BE2C (cell line): ENCODE measurements around the gene BCL2L13.
"Not testable (repeated sequence)": the region's sequence is repeated elsewhere in the genome, so short reads cannot be mapped to it uniquely, and the experiment has no call there.

Source experiments
- DNase-seq: peaks from one replicate; pipeline ENCODE4 v3.0.0-alpha.2; 2020
- H3K27me3 ChIP-seq: fragments of 250-450 bp; sonication (Bioruptor Pico); 2 replicates; pipeline ENCODE4 v1.5.1; 2020; ENCODE audit warnings: mild to moderate bottlenecking
- H3K36me3 ChIP-seq: fragments of 250-450 bp; sonication (Bioruptor Pico); 2 replicates; pipeline ENCODE4 v1.5.1; 2020; ENCODE audit warnings: mild to moderate bottlenecking
- H3K4me1 ChIP-seq: fragments of 250-450 bp; sonication (Bioruptor Pico); 2 replicates; pipeline ENCODE4 v1.5.1; 2020
- H3K4me3 ChIP-seq: 2 replicates; pipeline ENCODE4 v1.5.1; 2011; ENCODE audit warnings: low read depth, low read length
- H3K9me3 ChIP-seq: fragments of 250-450 bp; sonication (Bioruptor Pico); 2 replicates; pipeline ENCODE4 v1.5.1; 2020
- CTCF ChIP-seq: IDR thresholded peaks from 2 replicates; pipeline ENCODE4 v1.5.1; 2012; ENCODE audit warnings: mild to moderate bottlenecking, low read depth, low read length

The BCL2L13 gene

GRCh38 chr22:17761138-17761488 lies 122.6 kb downstream of the BCL2L13 start:
- no peak for DNase-seq
- Histone ChIP-seq H3K9me3 (no peaks in the 10 kb centered on the region), H3K4me1 (peaks cover 5% of the 10 kb centered on the region), H3K36me3 (no peaks in the 10 kb centered on the region), H3K4me3 (no peak overlapping the region), H3K27me3 (no peaks in the 10 kb centered on the region)
- TF ChIP-seq CTCF: no peak

GRCh38 chr22:17763442-17763841 lies 124.9 kb downstream of the BCL2L13 start:
- not testable (repeated sequence) for H3K4me1 ChIP-seq, H3K27me3 ChIP-seq, H3K9me3 ChIP-seq, DNase-seq, H3K4me3 ChIP-seq, H3K36me3 ChIP-seq

GRCh38 chr22:17764036-17764435 lies 125.5 kb downstream of the BCL2L13 start:
- no peaks in the 10 kb centered on the region for H3K27me3 ChIP-seq

GRCh38 chr22:17764852-17765251 lies 126.3 kb downstream of the BCL2L13 start:
- DNase-seq, H3K9me3 ChIP-seq, H3K4me3 ChIP-seq, H3K4me1 ChIP-seq, H3K27me3 ChIP-seq, H3K36me3 ChIP-seq: not testable (repeated sequence)

More at GRCh38 chr22:17764036-17764435, 125.5 kb downstream of the BCL2L13 start:
- Histone ChIP-seq H3K4me1 (peaks cover 5% of the 10 kb centered on the region), H3K36me3 (no peaks in the 10 kb centered on the region), H3K4me3 (no peak overlapping the region), H3K9me3 (no peaks in the 10 kb centered on the region)
- no peak for DNase-seq
- TF ChIP-seq CTCF: no peak

- Histone ChIP-seq H3K9me3 (no peaks in the 10 kb centered on the region), H3K36me3 (peaks cover 4% of the 10 kb centered on the region; the same call in 1 of the 2 replicates), H3K4me3 (no peak overlapping the region), H3K27me3 (no peaks in the 10 kb centered on the region), H3K4me1 (peaks cover 4% of the 10 kb centered on the region)
- no peak for DNase-seq
- TF ChIP-seq CTCF: no peak
Measured at GRCh38 chr22:17767233-17768065, 128.9 kb downstream of the BCL2L13 start.

GRCh38 chr22:17769013-17769715 lies 130.6 kb downstream of the BCL2L13 start:
- H3K36me3 ChIP-seq: peaks cover 4% of the 10 kb centered on the region; the same call in 1 of the 2 replicates

More at GRCh38 chr22:17769013-17769715, 130.6 kb downstream of the BCL2L13 start:
- TF ChIP-seq CTCF: no peak
- DNase-seq: no peak
- H3K27me3 ChIP-seq: no peaks in the 10 kb centered on the region
- H3K9me3 ChIP-seq: no peaks in the 10 kb centered on the region
- H3K4me3 ChIP-seq: no peak overlapping the region
- peaks cover 9% of the 10 kb centered on the region for H3K4me1 ChIP-seq
